GM12864 (cell line): Measurements from ENCODE around the gene EGFLAM.
"Not testable (repeated sequence)": the region's sequence is repeated elsewhere in the genome, so short reads cannot be mapped to it uniquely, and the experiment has no call there.

Experiments
- DNase-seq: peaks from one replicate; pipeline ENCODE4 v3.0.0-alpha.2; 2011; ENCODE audit warnings: low read depth
- H3K4me3 ChIP-seq: 2 replicates; pipeline ENCODE4 v1.5.1; 2011; ENCODE audit warnings: mild to moderate bottlenecking, low read depth, low read length, control low read depth
- TF ChIP-seq, protein P1 (sequence below): IDR thresholded peaks from 2 replicates; pipeline ENCODE4 v1.5.1; 2011; ENCODE audit warnings: low read depth, mild to moderate bottlenecking, moderate library complexity, low read length, control low read depth, inconsistent platforms; ENCODE audit errors: missing control alignments

EGFLAM gene

DNA sequence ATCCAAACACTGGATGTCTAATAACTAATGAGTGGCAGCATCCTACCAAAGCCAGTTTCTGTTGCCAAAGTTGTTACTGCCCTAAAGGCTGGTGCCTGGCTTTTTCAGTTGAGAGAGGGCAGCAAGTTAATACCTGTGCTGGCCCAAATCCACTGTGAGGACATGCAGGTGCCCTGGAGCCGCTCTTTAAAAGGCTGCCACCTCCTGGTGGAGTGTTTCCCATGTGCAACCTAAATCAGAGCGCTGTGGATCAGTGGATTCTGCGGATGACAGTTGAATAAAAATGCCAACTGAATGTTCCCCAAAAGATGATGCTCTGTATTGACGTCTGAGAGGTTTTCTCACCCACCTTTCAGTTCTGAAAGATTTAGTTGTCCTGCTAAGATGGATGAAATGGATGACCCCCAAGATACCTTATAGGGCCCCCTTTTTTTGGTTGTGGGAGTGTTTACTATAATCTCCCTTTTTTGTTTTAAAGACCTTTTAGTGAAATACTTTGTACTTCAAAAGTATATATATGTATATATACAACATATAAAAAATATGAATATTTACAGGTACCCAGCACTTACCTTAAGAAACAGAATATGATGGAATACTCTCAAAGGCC, 146.4 kb downstream of the EGFLAM start:
- H3K4me3 ChIP-seq = no peak overlapping the region
- TF ChIP-seq, protein P1, sequence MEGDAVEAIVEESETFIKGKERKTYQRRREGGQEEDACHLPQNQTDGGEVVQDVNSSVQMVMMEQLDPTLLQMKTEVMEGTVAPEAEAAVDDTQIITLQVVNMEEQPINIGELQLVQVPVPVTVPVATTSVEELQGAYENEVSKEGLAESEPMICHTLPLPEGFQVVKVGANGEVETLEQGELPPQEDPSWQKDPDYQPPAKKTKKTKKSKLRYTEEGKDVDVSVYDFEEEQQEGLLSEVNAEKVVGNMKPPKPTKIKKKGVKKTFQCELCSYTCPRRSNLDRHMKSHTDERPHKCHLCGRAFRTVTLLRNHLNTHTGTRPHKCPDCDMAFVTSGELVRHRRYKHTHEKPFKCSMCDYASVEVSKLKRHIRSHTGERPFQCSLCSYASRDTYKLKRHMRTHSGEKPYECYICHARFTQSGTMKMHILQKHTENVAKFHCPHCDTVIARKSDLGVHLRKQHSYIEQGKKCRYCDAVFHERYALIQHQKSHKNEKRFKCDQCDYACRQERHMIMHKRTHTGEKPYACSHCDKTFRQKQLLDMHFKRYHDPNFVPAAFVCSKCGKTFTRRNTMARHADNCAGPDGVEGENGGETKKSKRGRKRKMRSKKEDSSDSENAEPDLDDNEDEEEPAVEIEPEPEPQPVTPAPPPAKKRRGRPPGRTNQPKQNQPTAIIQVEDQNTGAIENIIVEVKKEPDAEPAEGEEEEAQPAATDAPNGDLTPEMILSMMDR = peak; percentile 24
- DNase-seq = no peak

DNA sequence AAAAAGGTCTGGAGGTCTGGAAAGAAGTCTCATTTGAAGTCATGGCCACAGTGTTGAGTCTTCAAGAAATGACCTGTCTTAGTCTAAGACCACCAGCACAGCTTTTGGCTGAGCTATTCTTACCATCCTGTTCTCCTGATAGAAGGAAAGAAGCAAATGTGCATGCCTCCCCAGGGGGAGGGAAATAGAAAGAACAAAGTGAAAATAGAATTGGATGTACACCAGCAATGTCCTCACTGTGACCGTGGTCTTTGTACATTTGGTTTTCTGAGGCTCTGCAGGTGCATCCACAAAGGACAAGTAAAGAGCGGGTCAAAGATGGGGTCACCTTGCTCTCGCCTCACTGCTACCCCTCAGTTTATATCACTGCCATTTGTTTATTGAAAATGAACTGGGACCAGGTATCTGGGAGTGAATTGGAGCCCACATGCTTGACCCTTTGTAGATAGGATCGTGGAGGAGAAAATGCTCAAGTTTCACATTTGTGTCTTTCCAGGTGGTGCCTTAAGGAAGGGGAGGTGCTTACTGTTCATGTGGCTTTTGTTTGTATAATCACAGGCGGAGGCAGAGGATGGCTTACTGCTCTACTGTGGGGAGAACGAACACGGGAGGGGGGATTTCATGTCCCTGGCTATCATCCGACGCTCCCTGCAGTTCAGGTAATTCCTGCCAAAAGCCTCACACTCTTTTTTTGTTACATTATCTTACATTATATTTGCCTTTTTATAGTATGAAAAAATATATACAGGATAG, 150.3 kb downstream of the EGFLAM start:
- H3K4me3 ChIP-seq = no peak overlapping the region
- no peak for DNase-seq
- TF ChIP-seq, protein P1 = no peak

DNA sequence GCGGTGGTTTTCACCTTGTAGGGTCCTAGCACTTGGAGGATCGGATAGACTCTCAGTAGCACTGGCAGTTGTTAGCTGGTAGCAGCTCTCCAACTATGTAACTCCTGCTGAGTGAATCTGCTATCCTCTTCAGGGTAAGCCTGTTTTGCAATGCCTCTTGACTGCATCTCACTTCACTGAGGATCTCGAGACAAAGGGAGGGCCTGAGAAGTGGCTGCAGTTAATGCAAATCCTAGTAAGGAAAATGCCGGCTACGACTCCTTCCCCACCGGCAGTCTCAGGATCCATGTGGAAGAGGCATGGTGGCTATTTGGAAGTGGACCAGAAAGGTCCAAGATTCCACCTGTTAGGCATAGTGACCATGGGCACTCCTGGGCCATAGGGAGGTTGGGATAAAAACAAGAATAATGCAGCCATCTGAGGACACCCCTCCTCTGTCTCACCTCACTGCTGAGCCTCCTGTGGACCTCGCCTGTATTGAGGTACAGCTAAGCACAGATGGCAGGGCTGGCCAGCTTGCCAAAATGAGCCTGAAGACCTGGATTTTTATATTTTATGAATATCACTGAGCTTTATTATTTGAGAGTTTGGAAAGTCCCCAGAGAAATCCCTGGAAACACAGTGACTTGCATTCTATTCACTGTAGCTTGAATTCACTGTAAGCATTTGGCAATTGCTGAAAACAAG, 152.1 kb downstream of the EGFLAM start:
- no peak overlapping the region for H3K4me3 ChIP-seq
- DNase-seq = no peak
- TF ChIP-seq, protein P1 = no peak

- no peak for DNase-seq
- no peak overlapping the region for H3K4me3 ChIP-seq
- TF ChIP-seq, protein P1 = no peak
Measured at GRCh38 chr5:38413696-38414095, 155.3 kb downstream of the EGFLAM start.

DNA sequence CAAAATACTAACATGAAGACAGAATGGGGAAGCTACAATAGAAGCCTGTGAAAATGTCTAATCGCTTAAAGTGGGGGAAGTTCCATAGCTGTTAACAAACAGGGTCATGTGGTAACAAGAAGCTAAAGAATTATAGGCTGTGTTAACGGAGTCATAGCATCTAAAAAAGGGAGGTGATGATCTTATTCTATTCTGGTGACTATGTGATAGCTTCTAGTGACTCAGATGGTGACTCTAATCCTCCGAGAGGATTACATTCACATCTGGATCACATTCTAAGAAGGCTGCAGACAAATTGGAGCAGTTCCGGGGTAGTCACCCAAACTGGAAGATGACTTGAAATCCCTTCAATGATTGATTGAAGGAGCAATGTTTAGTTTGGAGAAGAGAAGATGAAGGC, 156.0 kb downstream of the EGFLAM start:
- no peak overlapping the region for H3K4me3 ChIP-seq
- TF ChIP-seq, protein P1 = no peak
- no peak for DNase-seq

DNA sequence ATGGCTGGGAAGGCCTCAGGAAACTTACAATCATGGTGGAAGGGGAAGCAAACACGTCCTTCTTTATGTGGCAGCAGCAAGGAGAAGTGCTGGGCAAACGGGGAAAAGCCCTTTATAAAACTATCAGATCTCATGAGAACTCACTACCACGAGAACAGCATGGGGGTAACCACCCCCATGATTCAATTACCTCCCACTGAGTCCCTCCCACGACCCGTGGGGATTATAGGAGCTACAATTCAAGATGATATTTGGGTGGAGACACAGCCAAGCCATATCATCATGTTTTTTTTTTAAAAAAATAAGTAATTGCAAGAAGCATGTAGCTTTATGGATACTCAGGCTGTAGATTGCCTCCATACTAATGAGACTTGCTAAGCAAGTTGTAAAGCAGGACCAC, 157.4 kb downstream of the EGFLAM start:
- DNase-seq, H3K4me3 ChIP-seq: not testable (repeated sequence)

DNA sequence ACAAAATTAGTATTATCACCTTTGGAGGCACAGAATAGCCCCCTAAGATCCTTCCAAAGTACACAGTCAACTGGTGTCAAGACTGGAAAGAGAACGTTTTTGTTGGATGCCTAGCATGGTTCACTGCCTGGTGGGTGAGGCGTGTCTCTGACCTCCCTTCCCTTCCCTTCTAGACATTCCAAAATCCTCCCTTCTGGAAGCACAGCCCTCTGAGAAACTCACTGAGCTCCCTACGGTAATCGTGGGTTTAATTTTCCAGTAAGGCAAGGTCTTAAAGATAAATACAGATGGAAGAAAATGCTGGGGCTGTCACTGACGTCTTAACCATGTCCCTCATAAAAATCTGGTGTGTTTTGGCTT, 159.3 kb downstream of the EGFLAM start:
- no peak for DNase-seq
- H3K4me3 ChIP-seq = no peak overlapping the region
- TF ChIP-seq, protein P1 = no peak
